T47D (cell line): Measurements from ENCODE around the gene ZFHX3.

Experiments
- DNase-seq, 2 experiments: peaks; one replicate each; pipeline versions ENCODE4 v3.0.0 to v3.0.0-alpha.2; 2011 to 2012; ENCODE audit warnings: low read depth in 1 of 2, low spot score in 1 of 2
- JUND ChIP-seq: IDR thresholded peaks from 2 replicates; pipeline ENCODE4 v1.6.1; 2012; ENCODE audit warnings: low read depth
- in situ Hi-C: cut with HindIII; loops from 2 replicates; pipeline ENCODE4 v1.10.0; 2016; ENCODE audit warnings: low sequenced_read_pairs, low pct_unique_long_range_greater_than_20kb

ZFHX3 gene

DNA sequence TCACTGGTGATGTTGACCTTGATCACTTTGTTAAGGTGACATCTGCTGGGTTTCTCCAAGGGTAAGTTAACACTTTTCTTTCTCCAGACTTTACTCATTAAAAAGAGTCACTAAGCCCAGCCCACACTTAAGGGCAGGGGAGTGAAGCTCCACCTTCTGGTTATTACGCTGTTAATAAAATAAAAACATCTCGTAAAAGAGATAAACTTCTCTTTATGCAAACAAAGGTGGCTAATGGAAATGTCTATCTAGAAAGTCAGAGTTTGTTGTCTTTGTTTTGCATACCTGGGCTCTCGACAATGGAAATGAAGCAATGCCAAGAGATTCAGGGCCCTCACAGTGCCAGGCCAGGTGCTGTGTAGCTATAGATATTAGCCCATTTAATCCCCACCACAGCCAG is 134.4 kb downstream of the ZFHX3 start:
- in situ Hi-C loops = no loop called here
- DNase-seq = no peak
- TF ChIP-seq JUND = no peak

DNA sequence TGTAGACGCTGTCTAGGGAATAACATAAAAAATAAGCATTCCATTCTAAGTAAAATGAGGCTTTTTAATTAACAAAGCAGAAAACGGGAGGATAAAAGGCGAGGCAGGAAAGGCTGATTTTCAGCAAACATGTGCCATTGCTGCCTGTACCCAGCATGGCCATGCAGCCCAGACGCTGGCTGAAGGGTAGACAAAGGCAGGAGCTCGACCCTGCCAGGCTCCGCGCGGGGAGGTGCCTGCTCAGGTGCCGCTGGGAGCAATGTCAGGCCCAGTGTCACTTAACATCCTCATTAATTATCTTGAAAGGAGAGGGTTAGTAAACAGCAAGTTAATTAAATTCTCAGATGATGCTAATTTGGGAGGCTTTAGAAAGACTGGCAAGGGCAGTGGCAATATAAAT is 136.0 kb downstream of the ZFHX3 start:
- in situ Hi-C loops = no loop called here
- no peak for DNase-seq
- TF ChIP-seq JUND = no peak

DNA sequence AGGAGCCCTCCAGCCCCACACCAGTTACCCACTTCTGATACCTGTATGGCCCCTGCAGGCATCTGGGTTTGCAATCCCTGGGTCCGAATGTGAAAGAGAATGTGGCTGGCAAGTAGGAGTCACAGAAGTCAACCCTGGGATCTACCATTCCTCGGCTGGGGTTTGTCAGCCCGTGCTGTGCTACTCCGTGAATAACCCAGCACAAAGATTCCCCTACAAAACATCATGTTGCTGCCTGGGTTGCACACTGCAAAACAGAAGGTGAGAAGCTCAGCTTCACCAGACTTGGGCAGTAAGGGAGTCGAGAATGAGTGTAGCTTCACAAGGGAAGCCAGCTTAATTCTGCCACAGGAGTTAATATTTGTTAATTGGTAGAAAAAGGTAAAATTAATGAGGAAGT is 137.1 kb downstream of the ZFHX3 start:
- DNase-seq = no peak
- TF ChIP-seq JUND = no peak
- in situ Hi-C loops = no loop called here

- in situ Hi-C loops = no loop called here
- no peak for DNase-seq
- TF ChIP-seq JUND = no peak
These were observed 137.5 kb downstream of the ZFHX3 start for GRCh38 chr16:72910381-72910780.

- no peak for TF ChIP-seq JUND
- DNase-seq = no peak
- in situ Hi-C loops = no loop called here
These were observed 138.7 kb downstream of the ZFHX3 start for GRCh38 chr16:72909196-72909595.

DNA sequence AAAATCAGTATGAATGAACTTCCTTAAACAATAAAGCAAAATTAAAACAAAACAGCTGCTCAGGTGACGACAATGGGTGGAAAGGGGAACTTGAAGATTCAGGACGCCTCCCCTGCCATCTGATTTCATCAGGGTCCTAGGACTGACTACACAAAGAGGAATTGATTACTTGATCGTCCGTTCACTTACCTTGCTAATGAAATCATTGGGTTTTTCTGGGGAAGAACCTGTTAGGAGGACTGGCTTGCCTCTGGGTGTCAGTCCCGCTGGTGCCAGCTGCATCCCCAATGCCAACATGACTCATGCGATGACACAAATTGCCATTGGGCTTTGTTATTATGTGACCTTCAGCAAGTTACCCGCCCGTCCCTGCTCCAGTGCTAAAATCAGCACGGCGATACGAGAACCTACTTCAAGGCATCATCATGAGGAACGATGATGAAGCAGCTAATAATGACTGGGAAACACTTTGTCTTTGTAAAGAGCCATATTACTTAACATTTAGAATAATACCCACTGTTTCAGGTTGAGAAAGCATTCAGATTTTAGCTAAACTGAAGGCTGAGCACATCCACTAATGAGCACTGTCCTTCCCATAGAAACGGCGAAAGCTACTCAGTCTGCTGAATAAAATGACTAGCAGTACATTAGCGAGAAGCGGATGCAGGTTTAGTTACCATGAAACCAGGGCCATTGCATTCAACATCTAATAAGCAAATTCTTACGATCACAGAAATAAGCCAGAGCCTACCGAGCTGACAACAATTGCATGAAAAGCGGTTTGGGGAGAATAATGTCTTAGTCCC is 139.4 kb downstream of the ZFHX3 start:
- no peak for TF ChIP-seq JUND
- DNase-seq = no peak
- in situ Hi-C loops = no loop called here

- no peak for TF ChIP-seq JUND
- in situ Hi-C loops = no loop called here
- DNase-seq = no peak
These were observed 142.3 kb downstream of the ZFHX3 start for GRCh38 chr16:72905581-72905980.

- in situ Hi-C loops = no loop called here
- no peak for TF ChIP-seq JUND
- DNase-seq = no peak
These were observed 144.8 kb downstream of the ZFHX3 start for GRCh38 chr16:72903176-72903575.

DNA sequence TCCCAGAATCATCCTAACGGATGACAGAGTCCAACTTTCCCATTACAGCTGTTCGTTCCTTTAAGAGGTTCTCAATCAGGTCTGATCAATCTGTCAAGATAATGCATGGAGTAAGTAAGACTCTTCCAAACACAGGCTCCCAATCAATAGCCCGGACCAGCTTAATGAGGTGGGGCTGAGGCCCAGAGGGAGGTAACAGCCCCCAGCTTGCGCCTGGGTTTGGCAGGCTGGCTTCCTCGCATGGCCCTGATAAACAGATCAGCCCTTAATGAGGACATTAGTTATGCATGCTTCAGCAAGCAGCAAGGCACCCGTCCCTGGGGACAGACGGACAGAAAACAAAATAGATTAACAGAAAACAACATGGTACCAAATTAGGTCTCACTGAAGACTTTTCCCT is 145.7 kb downstream of the ZFHX3 start:
- in situ Hi-C loops = no loop called here
- DNase-seq = no peak
- TF ChIP-seq JUND = no peak

DNA sequence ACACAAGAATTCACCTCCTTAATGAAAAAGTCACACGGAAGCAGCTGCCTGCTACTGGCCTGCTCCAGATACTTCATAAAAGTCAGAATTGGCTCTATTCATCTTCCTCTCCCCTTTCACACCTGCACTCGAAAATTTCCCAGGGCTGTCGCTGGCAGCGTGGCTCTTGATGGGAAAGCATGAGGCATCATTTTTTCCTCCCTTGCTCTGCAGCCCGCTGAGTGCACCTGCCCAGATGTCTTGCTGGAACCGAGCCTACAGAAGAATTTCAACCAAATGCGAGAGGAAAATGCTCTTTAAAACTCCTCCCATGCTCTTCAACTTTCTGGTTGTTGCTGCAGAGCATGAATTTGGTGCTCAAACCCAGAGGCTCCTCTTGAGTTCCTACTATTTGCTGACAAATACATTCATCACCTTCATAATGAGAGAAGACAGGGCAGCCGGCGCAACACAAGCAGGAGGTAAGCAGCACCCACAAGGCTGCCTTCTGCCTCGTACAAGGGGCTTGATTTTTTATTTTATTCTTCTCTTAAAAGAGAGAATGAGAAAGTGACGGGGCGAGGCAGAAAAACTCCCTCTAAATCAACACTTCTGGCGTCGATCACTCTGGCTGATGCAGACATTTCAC is 146.8 kb downstream of the ZFHX3 start:
- no peak for DNase-seq
- in situ Hi-C loops = no loop called here

GRCh38 chr16:72898216-72898825 is 149.6 kb downstream of the ZFHX3 start:
- no peak for DNase-seq
- TF ChIP-seq JUND = no peak
- in situ Hi-C loops = no loop called here

More for the DNA sequence above, 146.8 kb downstream of the ZFHX3 start:
- no peak for TF ChIP-seq JUND

- no peak for DNase-seq
- in situ Hi-C loops = no loop called here
- TF ChIP-seq JUND = no peak
These were observed 150.2 kb downstream of the ZFHX3 start for GRCh38 chr16:72897707-72898106.

GRCh38 chr16:72896485-72897118 is 151.3 kb downstream of the ZFHX3 start:
- DNase-seq = no peak
- in situ Hi-C loops = no loop called here
- TF ChIP-seq JUND = no peak
